Sigmoid colon (tissue), 7 donors: ENCODE data around the gene MYO18B. TPM values are rescaled to one million over a fixed set of nuclear protein-coding genes. Genes with fewer than 3 reads are reported as not detected.

Source experiments
- DNase-seq: peaks from one replicate; pipeline ENCODE4 v3.0.0-alpha.2; 2019
- H3K27ac ChIP-seq, 4 donors: fragments of 200-600 bp; sonication (generic); one replicate each; pipeline ENCODE4 v1.5.1; 2016 to 2019; ENCODE audit warnings: mild to moderate bottlenecking in 1 of 4
- H3K27me3 ChIP-seq, 3 donors: fragments of 200-600 bp; sonication (generic); one replicate each; pipeline ENCODE4 v1.5.1; 2019; ENCODE audit warnings: mild to moderate bottlenecking in 1 of 3
- H3K36me3 ChIP-seq, 4 donors: fragments of 200-600 bp; sonication (generic); one replicate each; pipeline ENCODE4 v1.5.1; 2016 to 2019
- H3K4me1 ChIP-seq, 4 donors: fragments of 200-600 bp; sonication (generic); one replicate each; pipeline ENCODE4 v1.5.1; 2017 to 2019
- H3K4me3 ChIP-seq, 4 donors: fragments of 200-600 bp; sonication (generic); one replicate each; pipeline ENCODE4 v1.5.1; 2017 to 2019; ENCODE audit warnings: mild to moderate bottlenecking in 2 of 4, moderate library complexity in 1 of 4
- H3K9me3 ChIP-seq, 4 donors: fragments of 200-600 bp in 3 of 4; sonication (generic) in 3 of 4; one replicate each; pipeline versions ENCODE4 v1.5.1 to v1.6.1; 2013 to 2019
- EP300 ChIP-seq, 4 donors: sonication (generic); formaldehyde crosslinking; IDR thresholded peaks; one replicate each; pipeline ENCODE4 v1.6.1; 2017; ENCODE audit warnings: antibody characterized with exemption in 4 of 4
- POLR2A ChIP-seq, 2 donors: fragments of 450-650 bp; IDR thresholded peaks; one replicate each; pipeline ENCODE4 v1.6.1; 2016; ENCODE audit warnings: antibody characterized with exemption in 2 of 2, mild to moderate bottlenecking in 2 of 2, moderate library complexity in 2 of 2
- POLR2AphosphoS5 ChIP-seq, 4 donors: sonication (generic); formaldehyde crosslinking; IDR thresholded peaks; one replicate each; pipeline ENCODE4 v1.6.1; 2017; ENCODE audit warnings: antibody characterized with exemption in 4 of 4
- WGBS, 2 donors: extraction: QIAGEN DNeasy Blood & Tissue Kit; methylation state at CpG; one replicate each; pipeline ENCODE4 v1.1.7; 2013; 5-methylcytosine and 5-hydroxymethylcytosine counted together
- intact Hi-C: fragments of 100-400 bp; cut with DNase I; formaldehyde crosslinking; loops from one replicate; pipeline ENCODE4 v1.15.1; 2023
- polyA plus RNA-seq, 3 donors: library from polyadenylated mRNA; stranded (reverse); fragments of 200-250 nt; gene quantifications; one replicate each; pipeline ENCODE4 v1.2.3, GENCODE V29; 2013
- total RNA-seq, 4 donors: library from RNA; depleted of rRNA; stranded (reverse); fragments of >200 nt; gene quantifications; one replicate each; pipeline ENCODE4 v1.1.0, GENCODE V29; 2016
- TF ChIP-seq, protein P1 (sequence below), 4 experiments: fragments of 450-650 bp in 3 of 4; fragments of 200-600 bp in 1 of 4; IDR thresholded peaks; one replicate each; pipeline ENCODE4 v1.5.1; 2016 to 2019; ENCODE audit warnings: antibody characterized with exemption in 4 of 4, mild to moderate bottlenecking in 3 of 4, moderate library complexity in 2 of 4
- donor health status: healthy with polysubstance abuse.
- donor health status: Bipolar disorder and iron deficiency.
- donor health status: healthy.

The MYO18B gene
- total and polyA plus RNA-seq, 7 donors = under 0.01 to 0.60 (median 0.30) TPM; not detected in 3

DNA sequence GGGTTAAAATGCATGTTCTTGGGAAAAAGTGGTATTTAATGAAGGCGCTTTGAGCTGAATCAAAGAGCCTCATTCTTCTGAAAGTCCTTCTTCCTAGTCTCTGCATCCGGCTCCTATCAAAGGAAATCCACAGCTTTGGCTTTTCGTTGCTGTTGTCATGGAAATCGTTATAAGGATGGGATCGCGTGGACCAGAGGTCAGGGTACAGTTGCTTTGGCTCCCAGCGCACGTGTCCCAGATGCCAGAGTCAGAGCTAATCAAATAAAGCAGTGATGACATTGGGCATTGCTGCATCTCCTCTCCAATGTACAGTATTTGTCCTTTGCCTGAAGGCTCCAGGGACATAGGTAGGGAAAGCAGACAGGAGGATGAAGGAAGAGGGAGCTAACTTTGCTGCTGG is 181.9 kb downstream of the MYO18B start:
- no peak overlapping the region for H3K27ac ChIP-seq
- H3K4me1 ChIP-seq = no peaks in the 10 kb centered on the region
- no peak for TF ChIP-seq POLR2AphosphoS5 (IDR thresholded peaks at IDR 0.05)
- TF ChIP-seq POLR2A (IDR thresholded peaks at IDR 0.05) = no peak
- TF ChIP-seq, protein P1, sequence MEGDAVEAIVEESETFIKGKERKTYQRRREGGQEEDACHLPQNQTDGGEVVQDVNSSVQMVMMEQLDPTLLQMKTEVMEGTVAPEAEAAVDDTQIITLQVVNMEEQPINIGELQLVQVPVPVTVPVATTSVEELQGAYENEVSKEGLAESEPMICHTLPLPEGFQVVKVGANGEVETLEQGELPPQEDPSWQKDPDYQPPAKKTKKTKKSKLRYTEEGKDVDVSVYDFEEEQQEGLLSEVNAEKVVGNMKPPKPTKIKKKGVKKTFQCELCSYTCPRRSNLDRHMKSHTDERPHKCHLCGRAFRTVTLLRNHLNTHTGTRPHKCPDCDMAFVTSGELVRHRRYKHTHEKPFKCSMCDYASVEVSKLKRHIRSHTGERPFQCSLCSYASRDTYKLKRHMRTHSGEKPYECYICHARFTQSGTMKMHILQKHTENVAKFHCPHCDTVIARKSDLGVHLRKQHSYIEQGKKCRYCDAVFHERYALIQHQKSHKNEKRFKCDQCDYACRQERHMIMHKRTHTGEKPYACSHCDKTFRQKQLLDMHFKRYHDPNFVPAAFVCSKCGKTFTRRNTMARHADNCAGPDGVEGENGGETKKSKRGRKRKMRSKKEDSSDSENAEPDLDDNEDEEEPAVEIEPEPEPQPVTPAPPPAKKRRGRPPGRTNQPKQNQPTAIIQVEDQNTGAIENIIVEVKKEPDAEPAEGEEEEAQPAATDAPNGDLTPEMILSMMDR (IDR thresholded peaks at IDR 0.05) = no peak
- no peak overlapping the region for H3K4me3 ChIP-seq
- H3K27me3 ChIP-seq = peaks cover 0 to 53% (median 4%) of the 10 kb centered on the region in 3 donors
- no peak for DNase-seq
- intact Hi-C loops = no loop called here
- H3K9me3 ChIP-seq = no peaks in the 10 kb centered on the region
- 50 to 62% methylated on average over 8 of the region's 8 CpGs for WGBS, 2 donors
- H3K36me3 ChIP-seq = no peaks in the 10 kb centered on the region

DNA sequence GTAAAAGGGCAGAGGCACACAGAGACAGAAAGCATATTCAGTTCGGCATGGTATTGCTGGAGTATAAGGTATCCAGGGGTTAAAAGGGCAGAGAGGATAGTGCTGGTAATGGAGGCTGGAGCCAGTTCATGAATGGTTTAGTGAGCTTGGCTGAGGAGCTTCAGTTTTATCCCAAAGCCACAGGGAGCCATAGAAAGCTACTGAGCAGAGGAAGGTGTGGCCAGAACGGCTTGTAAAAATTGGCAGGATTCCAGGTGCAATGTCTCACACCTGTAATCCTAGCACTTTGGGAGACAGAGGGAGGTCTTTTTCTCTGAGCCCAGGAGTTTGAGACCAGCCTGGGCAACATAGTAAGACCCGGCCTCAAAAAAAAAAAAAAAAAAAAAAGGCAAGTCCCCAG is 186.1 kb downstream of the MYO18B start:
- no peaks in the 10 kb centered on the region for H3K36me3 ChIP-seq
- TF ChIP-seq, protein P1 (IDR thresholded peaks at IDR 0.05) = no peak
- H3K4me1 ChIP-seq = no peaks in the 10 kb centered on the region
- H3K27ac ChIP-seq = no peak overlapping the region
- H3K4me3 ChIP-seq = no peak overlapping the region
- intact Hi-C loops = no loop called here
- peaks cover 0 to 32% (median 4%) of the 10 kb centered on the region in 3 donors for H3K27me3 ChIP-seq
- H3K9me3 ChIP-seq = no peaks in the 10 kb centered on the region
- WGBS, 2 donors = 62 to 70% methylated on average over 3 of the region's 3 CpGs
- no peak for DNase-seq

DNA sequence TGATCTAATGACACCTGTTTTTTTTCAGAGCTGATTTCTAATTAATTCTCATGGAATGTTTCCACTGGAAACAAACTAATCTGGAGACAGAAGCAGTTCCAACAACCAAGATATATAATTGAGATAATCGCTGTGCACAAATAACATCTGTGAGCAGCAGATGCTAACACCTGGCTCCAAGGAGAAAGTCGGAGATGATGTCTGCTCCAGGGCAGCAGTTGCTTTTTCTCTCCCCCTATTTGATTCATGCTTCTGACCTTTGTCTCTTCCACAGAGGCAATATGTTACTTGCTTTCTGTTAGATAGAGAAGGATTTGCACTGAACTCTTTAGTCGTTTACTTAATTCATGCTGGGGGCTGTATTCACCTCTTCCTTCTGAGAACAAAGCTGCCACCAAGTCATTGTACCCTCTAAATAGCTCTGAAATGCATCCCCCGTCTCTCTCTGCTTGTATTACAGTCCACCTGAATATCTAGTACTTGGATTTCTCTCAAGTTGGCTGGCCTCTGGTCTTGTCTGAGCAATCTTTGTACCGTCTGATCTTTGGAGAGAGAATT is 187.4 kb downstream of the MYO18B start:
- no peaks in the 10 kb centered on the region for H3K4me1 ChIP-seq
- H3K9me3 ChIP-seq = peaks cover 0 to 3% (median 0%) of the 10 kb centered on the region in 4 donors
- peaks cover 0 to 24% (median 0%) of the 10 kb centered on the region in 3 donors for H3K27me3 ChIP-seq
- WGBS, 2 donors = 60 to 66% methylated on average over 5 of the region's 5 CpGs
- H3K36me3 ChIP-seq = no peaks in the 10 kb centered on the region
- no peak for TF ChIP-seq POLR2AphosphoS5 (IDR thresholded peaks at IDR 0.05)
- TF ChIP-seq EP300 (IDR thresholded peaks at IDR 0.05) = no peak
- no peak for TF ChIP-seq POLR2A (IDR thresholded peaks at IDR 0.05)
- TF ChIP-seq, protein P1 (IDR thresholded peaks at IDR 0.05) = no peak
- no peak overlapping the region for H3K27ac ChIP-seq
- no peak for DNase-seq
- intact Hi-C loops = no loop called here
- no peak overlapping the region for H3K4me3 ChIP-seq

DNA sequence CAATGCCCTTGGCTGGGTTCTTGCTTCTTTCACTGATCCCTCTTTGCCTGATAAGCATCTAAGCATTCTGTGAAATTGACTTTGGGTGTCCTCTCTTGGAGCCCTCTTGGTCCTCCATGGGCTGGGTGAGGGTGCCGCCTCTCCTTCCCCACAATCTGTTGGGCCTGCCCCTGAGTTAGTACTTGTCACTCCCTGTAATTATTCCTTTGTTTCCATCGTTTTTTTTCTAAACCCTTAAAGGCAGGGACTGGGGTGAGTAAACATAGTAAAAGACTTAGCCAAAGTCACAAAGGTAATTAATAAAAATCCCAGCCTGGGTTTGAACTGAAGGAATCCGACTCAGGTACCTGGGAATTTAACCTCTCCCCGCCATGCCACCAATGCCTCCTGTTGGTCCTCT is 188.1 kb downstream of the MYO18B start:
- peaks cover 0 to 3% (median 0%) of the 10 kb centered on the region in 4 donors for H3K9me3 ChIP-seq
- H3K4me1 ChIP-seq = no peaks in the 10 kb centered on the region
- intact Hi-C loops = no loop called here
- H3K36me3 ChIP-seq = no peaks in the 10 kb centered on the region
- H3K4me3 ChIP-seq = no peak overlapping the region
- peaks cover 0 to 19% (median 0%) of the 10 kb centered on the region in 3 donors for H3K27me3 ChIP-seq
- 31 to 54% methylated on average over 4 of the region's 4 CpGs for WGBS, 2 donors
- H3K27ac ChIP-seq = no peak overlapping the region
- TF ChIP-seq POLR2AphosphoS5 (IDR thresholded peaks at IDR 0.05) (no peak), EP300 (IDR thresholded peaks at IDR 0.05) (no peak), POLR2A (IDR thresholded peaks at IDR 0.05) (no peak)
- TF ChIP-seq, protein P1 (IDR thresholded peaks at IDR 0.05) = no peak
- no peak for DNase-seq

DNA sequence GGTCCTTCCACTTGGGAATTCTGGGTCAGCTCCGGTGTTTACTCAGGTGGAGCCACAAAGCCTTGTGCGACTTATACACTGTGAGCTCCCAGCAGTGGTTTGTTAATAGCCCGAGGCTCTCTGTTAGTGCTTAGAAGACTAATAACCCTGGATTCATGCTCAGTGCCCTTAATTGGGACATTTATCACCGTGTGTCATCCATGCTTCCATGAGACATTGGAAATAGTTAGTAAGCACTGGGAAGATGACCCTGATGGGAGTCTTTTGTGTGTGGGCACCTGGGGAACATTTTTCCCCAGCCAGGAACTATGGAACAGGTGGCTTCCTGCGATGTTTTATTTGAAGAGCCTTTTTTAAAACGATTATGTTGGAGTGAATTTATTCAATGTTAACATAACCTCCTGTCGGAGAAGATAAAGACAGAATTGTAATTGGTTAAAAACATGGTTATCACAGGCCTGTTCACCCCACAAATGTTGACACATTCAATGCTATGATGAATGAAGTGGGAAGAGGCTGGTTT is 188.9 kb downstream of the MYO18B start:
- no peaks in the 10 kb centered on the region for H3K4me1 ChIP-seq
- no peak for DNase-seq
- no peak overlapping the region for H3K27ac ChIP-seq
- 35 to 65% methylated on average over 7 of the region's 7 CpGs for WGBS, 2 donors
- TF ChIP-seq, protein P1 (IDR thresholded peaks at IDR 0.05) = no peak
- no peak for TF ChIP-seq EP300 (IDR thresholded peaks at IDR 0.05)
- no peak for TF ChIP-seq POLR2A (IDR thresholded peaks at IDR 0.05)
- TF ChIP-seq POLR2AphosphoS5 (IDR thresholded peaks at IDR 0.05) = no peak
- H3K9me3 ChIP-seq = peaks cover 0 to 3% (median 0%) of the 10 kb centered on the region in 4 donors
- no peaks in the 10 kb centered on the region for H3K36me3 ChIP-seq
- peaks cover 0 to 14% (median 0%) of the 10 kb centered on the region in 3 donors for H3K27me3 ChIP-seq
- intact Hi-C loops = no loop called here
- H3K4me3 ChIP-seq = no peak overlapping the region
